Osteoblast (primary cell): ENCODE data around the gene RDH11. TPM values are rescaled to one million over a fixed set of nuclear protein-coding genes. Genes with fewer than 3 reads are reported as not detected.

Experiments
- DNase-seq: peaks from one replicate; pipeline ENCODE4 v3.0.0; 2011; ENCODE audit warnings: low spot score, mixed read lengths; ENCODE audit not compliant: insufficient read length; ENCODE audit errors: missing footprints
- H2AFZ ChIP-seq: 2 replicates; pipeline ENCODE4 v1.6.0; 2011; ENCODE audit warnings: mild to moderate bottlenecking, low read length
- H3K27ac ChIP-seq: 2 replicates; pipeline ENCODE4 v1.5.1; 2011; ENCODE audit warnings: mild to moderate bottlenecking, low read depth, low read length, moderate library complexity
- H3K27me3 ChIP-seq: 2 replicates; pipeline ENCODE4 v1.6.0; 2012; ENCODE audit warnings: mild to moderate bottlenecking, control low read depth, inconsistent platforms, low read length, moderate library complexity; ENCODE audit not compliant: insufficient read depth
- H3K36me3 ChIP-seq: 2 replicates; pipeline ENCODE4 v1.5.1; 2011; ENCODE audit warnings: mild to moderate bottlenecking, low read length, control low read depth, moderate library complexity; ENCODE audit not compliant: insufficient read depth
- H3K4me1 ChIP-seq: 2 replicates; pipeline ENCODE4 v1.5.1; 2011; ENCODE audit warnings: mild to moderate bottlenecking, low read length, control low read depth, moderate library complexity; ENCODE audit not compliant: insufficient read depth
- H3K4me2 ChIP-seq: 2 replicates; pipeline ENCODE4 v1.6.0; 2011; ENCODE audit warnings: mild to moderate bottlenecking, low read length; ENCODE audit not compliant: insufficient read depth
- H3K4me3 ChIP-seq: fragments of 200-600 bp; sonication (generic); 3 replicates; pipeline ENCODE4 v1.5.1; 2012; ENCODE audit warnings: mild to moderate bottlenecking, low read length, inconsistent platforms; ENCODE audit not compliant: insufficient read depth
- H3K79me2 ChIP-seq: 2 replicates; pipeline ENCODE4 v1.6.0; 2012; ENCODE audit warnings: mild to moderate bottlenecking, low read length, control low read depth, inconsistent platforms; ENCODE audit not compliant: insufficient read depth
- H3K9me3 ChIP-seq: 2 replicates; pipeline ENCODE4 v1.5.1; 2011; ENCODE audit warnings: low read depth, low read length, control low read depth
- H4K20me1 ChIP-seq: 2 replicates; pipeline ENCODE4 v1.6.0; 2012; ENCODE audit warnings: mild to moderate bottlenecking, low read length, control low read depth; ENCODE audit not compliant: insufficient read depth
- CTCF ChIP-seq: IDR thresholded peaks from 2 replicates; pipeline ENCODE4 v1.5.1; 2011; ENCODE audit warnings: mild to moderate bottlenecking, low read depth, low read length, moderate library complexity; ENCODE audit errors: extremely low read depth
- total RNA-seq: library from RNA; depleted of rRNA; stranded (reverse); fragments of >200 nt; gene quantifications from 2 replicates; pipeline ENCODE4 v1.2.3, GENCODE V29; 2012

Gene RDH11
- total RNA-seq, 1 donor, result 143 TPM

GRCh38 chr14:67665868-67666267 lies 29.7 kb downstream of the RDH11 start:
- Histone ChIP-seq H3K4me1 (peaks cover 11% of the 10 kb centered on the region), H3K79me2 (peaks cover 95% of the 10 kb centered on the region), H3K27ac (peak overlapping the region; percentile 70), H4K20me1 (peaks cover 55% of the 10 kb centered on the region), H3K9me3 (no peaks in the 10 kb centered on the region), H3K27me3 (no peaks in the 10 kb centered on the region), H3K4me3 (no peak overlapping the region), H3K36me3 (peaks cover 2% of the 10 kb centered on the region), H3K4me2 (peak overlapping the region; percentile 3), H2AFZ (no peak overlapping the region)
- DNase-seq, result peak; percentile 63
- TF ChIP-seq CTCF, result no peak

- Histone ChIP-seq H3K9me3 (no peaks in the 10 kb centered on the region), H2AFZ (no peak overlapping the region), H3K27me3 (no peaks in the 10 kb centered on the region), H3K36me3 (peaks cover 13% of the 10 kb centered on the region), H3K4me2 (no peak overlapping the region), H3K79me2 (peaks cover 91% of the 10 kb centered on the region), H3K27ac (no peak overlapping the region), H4K20me1 (peaks cover 51% of the 10 kb centered on the region), H3K4me1 (peaks cover 11% of the 10 kb centered on the region), H3K4me3 (no peak overlapping the region)
- TF ChIP-seq CTCF, result no peak
- no peak for DNase-seq
Measured at GRCh38 chr14:67663633-67664032, 31.9 kb downstream of the RDH11 start.

- Histone ChIP-seq H3K9me3 (no peaks in the 10 kb centered on the region), H4K20me1 (no peaks in the 10 kb centered on the region), H3K36me3 (peaks cover 72% of the 10 kb centered on the region), H3K4me3 (no peak overlapping the region), H3K27ac (no peak overlapping the region), H3K4me1 (peaks cover 14% of the 10 kb centered on the region), H3K27me3 (no peaks in the 10 kb centered on the region), H3K79me2 (peaks cover 8% of the 10 kb centered on the region), H3K4me2 (no peak overlapping the region), H2AFZ (no peak overlapping the region)
- no peak for DNase-seq
- TF ChIP-seq CTCF, result no peak
Measured at GRCh38 chr14:67653651-67654280, 41.8 kb downstream of the RDH11 start.

- no peaks in the 10 kb centered on the region for H3K27me3 ChIP-seq
- no peak for DNase-seq
- H4K20me1 ChIP-seq, result no peaks in the 10 kb centered on the region
- no peak overlapping the region for H2AFZ ChIP-seq
- H3K27ac ChIP-seq, result no peak overlapping the region
- peaks cover 68% of the 10 kb centered on the region for H3K36me3 ChIP-seq
- H3K4me3 ChIP-seq, result no peak overlapping the region
- peaks cover 14% of the 10 kb centered on the region for H3K4me1 ChIP-seq
- H3K79me2 ChIP-seq, result peaks cover 2% of the 10 kb centered on the region
- H3K9me3 ChIP-seq, result no peaks in the 10 kb centered on the region
- no peak for TF ChIP-seq CTCF
- no peak overlapping the region for H3K4me2 ChIP-seq
Measured at GRCh38 chr14:67652189-67652588, 43.4 kb downstream of the RDH11 start.
